Astrocyte (in vitro differentiated cells and primary cell): ENCODE measurements around the gene SAMD4A. TPM values are rescaled to one million over a fixed set of nuclear protein-coding genes. Genes with fewer than 3 reads are reported as not detected.
A peak's percentile ranks its signal among the peaks of the same experiment; 100 is the strongest.

Experiments
- DNase-seq: peaks from one replicate; pipeline ENCODE4 v3.0.0-alpha.2; 2010; ENCODE audit warnings: low read depth
- FAIRE-seq: peaks from 2 replicates; lab custom pipeline; 2011; peaks lifted over from hg19 to GRCh38; lab: Jason Lieb, UNC
- H2AFZ ChIP-seq: 2 replicates; pipeline ENCODE4 v1.6.0; 2012; ENCODE audit warnings: low read depth, low read length, inconsistent platforms
- H3K27ac ChIP-seq: 2 replicates; pipeline ENCODE4 v1.5.1; 2011; ENCODE audit warnings: low read depth, low read length, inconsistent platforms
- H3K27me3 ChIP-seq: 2 replicates; pipeline ENCODE4 v1.6.0; 2011; ENCODE audit warnings: low read length, inconsistent platforms; ENCODE audit not compliant: insufficient read depth
- H3K36me3 ChIP-seq: 2 replicates; pipeline ENCODE4 v1.5.1; 2011; ENCODE audit warnings: low read length, inconsistent platforms; ENCODE audit not compliant: insufficient read depth
- H3K4me1 ChIP-seq: 2 replicates; pipeline ENCODE4 v1.5.1; 2011; ENCODE audit warnings: low read length, inconsistent platforms; ENCODE audit not compliant: insufficient read depth
- H3K4me2 ChIP-seq: 2 replicates; pipeline ENCODE4 v1.6.0; 2012; ENCODE audit warnings: low read length, inconsistent platforms
- H3K4me3 ChIP-seq: 2 replicates; pipeline ENCODE4 v1.5.1; 2011; ENCODE audit warnings: low read depth, mild to moderate bottlenecking, low read length, inconsistent platforms; ENCODE audit not compliant: insufficient read depth
- H3K79me2 ChIP-seq: 2 replicates; pipeline ENCODE4 v1.6.0; 2012; ENCODE audit warnings: mild to moderate bottlenecking, low read length, inconsistent platforms; ENCODE audit not compliant: insufficient read depth
- H3K9ac ChIP-seq: 2 replicates; pipeline ENCODE4 v1.6.0; 2012; ENCODE audit warnings: mild to moderate bottlenecking, low read length, inconsistent platforms
- H3K9me3 ChIP-seq: 2 replicates; pipeline ENCODE4 v1.5.1; 2012; ENCODE audit warnings: low read depth, mild to moderate bottlenecking, low read length, inconsistent platforms; ENCODE audit not compliant: insufficient read depth
- H4K20me1 ChIP-seq: 2 replicates; pipeline ENCODE4 v1.6.0; 2012; ENCODE audit warnings: low read length, inconsistent platforms; ENCODE audit not compliant: insufficient read depth
- H3K27ac Mint-ChIP-seq: one replicate; pipeline ENCODE4 v1.8.0; 2021; ENCODE audit warnings: mild to moderate bottlenecking, mixed read lengths; ENCODE audit not compliant: unreplicated experiment
- H3K27me3 Mint-ChIP-seq: one replicate; pipeline ENCODE4 v1.8.0; 2021; ENCODE audit warnings: low read depth, mixed read lengths; ENCODE audit not compliant: unreplicated experiment
- H3K36me3 Mint-ChIP-seq: one replicate; pipeline ENCODE4 v1.8.0; 2021; ENCODE audit warnings: low read depth, mixed read lengths; ENCODE audit not compliant: unreplicated experiment
- H3K4me1 Mint-ChIP-seq: one replicate; pipeline ENCODE4 v1.8.0; 2021; ENCODE audit warnings: low read depth, mixed read lengths; ENCODE audit not compliant: unreplicated experiment
- H3K4me3 Mint-ChIP-seq: one replicate; pipeline ENCODE4 v1.8.0; 2021; ENCODE audit warnings: mild to moderate bottlenecking, moderate library complexity, mixed read lengths; ENCODE audit not compliant: unreplicated experiment
- H3K9me3 Mint-ChIP-seq: one replicate; pipeline ENCODE4 v1.8.0; 2021; ENCODE audit warnings: mild to moderate bottlenecking, mixed read lengths; ENCODE audit not compliant: unreplicated experiment
- CTCF ChIP-seq: IDR thresholded peaks from 2 replicates; pipeline ENCODE4 v1.5.1; 2011; ENCODE audit warnings: low read depth, mild to moderate bottlenecking, inconsistent platforms, low read length, moderate library complexity; ENCODE audit not compliant: insufficient read depth
- EZH2 ChIP-seq: IDR thresholded peaks from 2 replicates; pipeline ENCODE4 v1.6.1; 2012; ENCODE audit warnings: mild to moderate bottlenecking, low read length, inconsistent platforms; ENCODE audit not compliant: insufficient read depth
- total RNA-seq: library from RNA; stranded (reverse); gene quantifications from 2 replicates; pipeline ENCODE4 v1.2.1, GENCODE V29; 2021

SAMD4A gene
- total RNA-seq, 1 donor from 2014 or later = 68.2 TPM

DNA sequence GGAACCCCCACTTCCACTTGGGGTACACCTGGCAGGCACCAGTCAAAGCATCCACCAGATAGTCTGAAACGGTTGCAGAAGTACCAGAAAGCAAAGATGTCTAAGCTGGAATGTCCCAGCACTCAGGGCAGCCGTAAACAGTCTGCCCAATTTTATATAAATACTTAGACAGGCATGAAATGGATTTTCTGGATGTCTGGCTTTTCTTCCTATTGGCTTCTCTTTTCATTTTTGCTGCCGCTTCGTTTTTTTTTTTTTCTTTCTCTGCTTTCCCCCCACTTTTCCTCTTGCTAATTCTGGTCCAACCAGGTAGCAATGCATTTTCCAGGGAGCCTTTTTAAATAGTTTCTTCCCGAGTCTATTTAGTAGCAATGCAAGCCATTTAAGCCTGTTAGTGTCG lies 168.0 kb downstream of the SAMD4A start:
- H3K4me1 Mint-ChIP-seq = peaks cover 59% of the 10 kb centered on the region
- no peak for DNase-seq
- peaks cover 11% of the 10 kb centered on the region for H3K36me3 Mint-ChIP-seq

GRCh38 chr14:54735424-54735823 lies 168.5 kb downstream of the SAMD4A start:
- Histone ChIP-seq H3K4me3 (no peak overlapping the region), H3K4me1 (peaks cover under 1% of the 10 kb centered on the region), H3K27me3 (no peaks in the 10 kb centered on the region), H3K27ac (no peak overlapping the region), H3K4me2 (no peak overlapping the region), H2AFZ (no peak overlapping the region), H4K20me1 (peaks cover 41% of the 10 kb centered on the region), H3K79me2 (peaks cover 12% of the 10 kb centered on the region), H3K9me3 (no peaks in the 10 kb centered on the region), H3K9ac (no peak overlapping the region), H3K36me3 (no peaks in the 10 kb centered on the region)
- H3K27ac Mint-ChIP-seq = no peak overlapping the region
- no peak for TF ChIP-seq CTCF
- TF ChIP-seq EZH2 = no peak
- peaks cover 54% of the 10 kb centered on the region for H3K4me1 Mint-ChIP-seq
- no peak overlapping the region for H3K4me3 Mint-ChIP-seq
- peaks cover 13% of the 10 kb centered on the region for H3K36me3 Mint-ChIP-seq
- FAIRE-seq (no peak), DNase-seq (no peak)
- no peaks in the 10 kb centered on the region for H3K9me3 Mint-ChIP-seq
- no peaks in the 10 kb centered on the region for H3K27me3 Mint-ChIP-seq

More for the DNA sequence above, 168.0 kb downstream of the SAMD4A start:
- Histone ChIP-seq H2AFZ (no peak overlapping the region), H3K9ac (no peak overlapping the region), H3K4me2 (no peak overlapping the region), H3K9me3 (no peaks in the 10 kb centered on the region), H3K4me1 (peaks cover 5% of the 10 kb centered on the region), H3K36me3 (no peaks in the 10 kb centered on the region), H3K27ac (no peak overlapping the region), H4K20me1 (peaks cover 43% of the 10 kb centered on the region), H3K4me3 (no peak overlapping the region), H3K79me2 (peaks cover 10% of the 10 kb centered on the region), H3K27me3 (no peaks in the 10 kb centered on the region)
- no peaks in the 10 kb centered on the region for H3K9me3 Mint-ChIP-seq
- no peaks in the 10 kb centered on the region for H3K27me3 Mint-ChIP-seq
- no peak for FAIRE-seq
- no peak overlapping the region for H3K27ac Mint-ChIP-seq
- H3K4me3 Mint-ChIP-seq = no peak overlapping the region
- TF ChIP-seq EZH2 = no peak
- TF ChIP-seq CTCF = no peak

GRCh38 chr14:54737132-54737711 lies 170.3 kb downstream of the SAMD4A start:
- Mint-ChIP-seq H3K4me3 (no peak overlapping the region), H3K4me1 (peaks cover 40% of the 10 kb centered on the region), H3K27me3 (no peaks in the 10 kb centered on the region), H3K9me3 (no peaks in the 10 kb centered on the region), H3K27ac (peak overlapping the region; percentile 36), H3K36me3 (peaks cover 20% of the 10 kb centered on the region)
- TF ChIP-seq EZH2 (no peak), CTCF (no peak)
- DNase-seq (peak; percentile 91), FAIRE-seq (no peak)
- Histone ChIP-seq H3K9me3 (no peaks in the 10 kb centered on the region), H4K20me1 (peaks cover 55% of the 10 kb centered on the region), H3K27ac (no peak overlapping the region), H3K9ac (no peak overlapping the region), H3K79me2 (peaks cover 20% of the 10 kb centered on the region), H3K36me3 (no peaks in the 10 kb centered on the region), H3K4me1 (no peaks in the 10 kb centered on the region), H3K4me2 (peak overlapping the region; percentile 8), H2AFZ (no peak overlapping the region), H3K4me3 (no peak overlapping the region), H3K27me3 (no peaks in the 10 kb centered on the region)
